Endothelial cell of hepatic sinusoid (primary cell): ENCODE results near the gene CNTN5.

Experiments used
- in situ Hi-C: cut with HindIII; loops from 2 replicates; pipeline ENCODE4 v1.10.0; 2017; ENCODE audit warnings: low sequenced_read_pairs

Gene CNTN5

GRCh38 chr11:99489581-99489980 lies 468.8 kb downstream of the CNTN5 start:
- in situ Hi-C loops = no loop called here

- in situ Hi-C loops = no loop called here
These were observed 473.3 kb downstream of the CNTN5 start for GRCh38 chr11:99494065-99494464.

GRCh38 chr11:99501655-99502054 lies 480.9 kb downstream of the CNTN5 start:
- in situ Hi-C loops = no loop called here

GRCh38 chr11:99505316-99505715 lies 484.6 kb downstream of the CNTN5 start:
- in situ Hi-C loops = no loop called here

- in situ Hi-C loops = no loop called here
These were observed 485.1 kb downstream of the CNTN5 start for GRCh38 chr11:99505831-99506230.

GRCh38 chr11:99509863-99510262 lies 489.1 kb downstream of the CNTN5 start:
- in situ Hi-C loops = no loop called here

GRCh38 chr11:99513368-99513767 lies 492.6 kb downstream of the CNTN5 start:
- in situ Hi-C loops = no loop called here

- in situ Hi-C loops = no loop called here
These were observed 498.3 kb downstream of the CNTN5 start for GRCh38 chr11:99519095-99519494.

GRCh38 chr11:99522467-99523173 lies 501.9 kb downstream of the CNTN5 start:
- in situ Hi-C loops = no loop called here

- in situ Hi-C loops = no loop called here
These were observed 510.7 kb downstream of the CNTN5 start for GRCh38 chr11:99531468-99531867.

- in situ Hi-C loops = no loop called here
These were observed 514.1 kb downstream of the CNTN5 start for GRCh38 chr11:99534812-99535211.

- in situ Hi-C loops = no loop called here
These were observed 514.7 kb downstream of the CNTN5 start for GRCh38 chr11:99535406-99535805.

GRCh38 chr11:99535819-99536218 lies 515.1 kb downstream of the CNTN5 start:
- in situ Hi-C loops = no loop called here

- in situ Hi-C loops = no loop called here
These were observed 516.9 kb downstream of the CNTN5 start for GRCh38 chr11:99537681-99538080.

GRCh38 chr11:99545616-99546015 lies 524.9 kb downstream of the CNTN5 start:
- in situ Hi-C loops = no loop called here

GRCh38 chr11:99548264-99548663 lies 527.5 kb downstream of the CNTN5 start:
- in situ Hi-C loops = no loop called here

- in situ Hi-C loops = no loop called here
These were observed 533.6 kb downstream of the CNTN5 start for GRCh38 chr11:99554232-99554903.

- in situ Hi-C loops = no loop called here
These were observed 534.7 kb downstream of the CNTN5 start for GRCh38 chr11:99555486-99555885.

- in situ Hi-C loops = no loop called here
These were observed 544.6 kb downstream of the CNTN5 start for GRCh38 chr11:99565333-99565732.

- in situ Hi-C loops = no loop called here
These were observed 546.7 kb downstream of the CNTN5 start for GRCh38 chr11:99567334-99567956.

- in situ Hi-C loops = no loop called here
These were observed 548.1 kb downstream of the CNTN5 start for GRCh38 chr11:99568808-99569207.

GRCh38 chr11:99571094-99571493 lies 550.3 kb downstream of the CNTN5 start:
- in situ Hi-C loops = no loop called here
